GM12878 (cell line): ENCODE measurements around the gene YPEL2. TPM values are rescaled to one million over a fixed set of nuclear protein-coding genes. Genes with fewer than 3 reads are reported as not detected.

Source experiments
- ASH2L ChIP-seq: fragments of 300-600, 200-600 bp; sonication (generic); IDR thresholded peaks from 2 replicates; pipeline ENCODE4 v1.6.1; 2017; ENCODE audit warnings: low read depth, mild to moderate bottlenecking, borderline replicate concordance
- BACH1 ChIP-seq: fragments of 450-650 bp; IDR thresholded peaks from 2 replicates; pipeline ENCODE4 v1.6.1; 2017; ENCODE audit warnings: mild to moderate bottlenecking, borderline replicate concordance
- CBFB ChIP-seq: IDR thresholded peaks from 2 replicates; pipeline ENCODE4 v1.6.1; 2016; ENCODE audit warnings: antibody characterized with exemption, low read depth
- FOXK2 ChIP-seq: fragments of 450-650 bp; IDR thresholded peaks from 2 replicates; pipeline ENCODE4 v1.6.1; 2017; ENCODE audit warnings: mild to moderate bottlenecking, moderate library complexity
- HDAC2 ChIP-seq: fragments of 200-600 bp; sonication (generic); IDR thresholded peaks from 2 replicates; pipeline ENCODE4 v1.6.1; 2017
- KDM1A ChIP-seq: fragments of 200-600 bp; sonication (generic); IDR thresholded peaks from 2 replicates; pipeline ENCODE4 v1.6.1; 2016; ENCODE audit warnings: borderline replicate concordance
- MEF2A ChIP-seq: IDR thresholded peaks from 2 replicates; pipeline ENCODE4 v1.6.1; 2011; ENCODE audit warnings: low read depth, mild to moderate bottlenecking, low read length, moderate library complexity; ENCODE audit not compliant: insufficient read depth
- MTA2 ChIP-seq: fragments of 450-650 bp; IDR thresholded peaks from 2 replicates; pipeline ENCODE4 v1.6.1; 2016; ENCODE audit warnings: low read depth, mild to moderate bottlenecking, moderate library complexity
- NFYA ChIP-seq: IDR thresholded peaks from 2 replicates; pipeline ENCODE4 v1.6.1; 2011; ENCODE audit warnings: low read depth, mild to moderate bottlenecking, low read length, improper control_type of control experiment, borderline replicate concordance
- POU2F2 ChIP-seq: IDR thresholded peaks from 3 replicates; pipeline ENCODE4 v1.6.1; 2011; ENCODE audit warnings: low read depth, mild to moderate bottlenecking, low read length, borderline replicate concordance
- RB1 ChIP-seq: fragments of 450-650 bp; formaldehyde crosslinking; IDR thresholded peaks from 2 replicates; pipeline ENCODE4 v1.6.1; 2017; ENCODE audit warnings: mild to moderate bottlenecking, borderline replicate concordance
- SIN3A ChIP-seq: IDR thresholded peaks from 2 replicates; pipeline ENCODE4 v1.6.1; 2012; ENCODE audit warnings: low read depth, low read length, improper control_type of control experiment
- SMAD1 ChIP-seq: fragments of 450-650 bp; IDR thresholded peaks from 2 replicates; pipeline ENCODE4 v1.6.1; 2018; ENCODE audit warnings: mild to moderate bottlenecking, low read depth; ENCODE audit not compliant: partially characterized antibody
- SMC3 ChIP-seq: IDR thresholded peaks from 2 replicates; pipeline ENCODE4 v1.6.1; 2011; ENCODE audit warnings: low read length, improper control_type of control experiment, borderline replicate concordance
- SPI1 ChIP-seq: IDR thresholded peaks from 2 replicates; pipeline ENCODE4 v1.6.1; 2011; ENCODE audit warnings: low read depth, mild to moderate bottlenecking, low read length, moderate library complexity, borderline replicate concordance; ENCODE audit not compliant: insufficient read depth
- SREBF1 ChIP-seq: IDR thresholded peaks from 2 replicates; pipeline ENCODE4 v1.6.1; 2012; ENCODE audit warnings: mild to moderate bottlenecking, low read length
- TAF1 ChIP-seq: IDR thresholded peaks from 2 replicates; pipeline ENCODE4 v1.6.1; 2011; ENCODE audit warnings: mild to moderate bottlenecking, low read depth, low read length, borderline replicate concordance
- ZBED1 ChIP-seq: IDR thresholded peaks from 2 replicates; pipeline ENCODE4 v1.6.1; 2016; ENCODE audit warnings: borderline replicate concordance
- ZBTB11 ChIP-seq: fragments of 450-650 bp; formaldehyde crosslinking; IDR thresholded peaks from 2 replicates; pipeline ENCODE4 v1.5.0; 2022; ENCODE audit warnings: mild to moderate bottlenecking, missing genetic modification characterization
- ZBTB4 ChIP-seq: fragments of 450-650 bp; formaldehyde crosslinking; IDR thresholded peaks from 2 replicates; pipeline ENCODE4 v1.4.0; 2022; ENCODE audit warnings: mild to moderate bottlenecking, moderate library complexity
- ZNF622 ChIP-seq: fragments of 450-650 bp; IDR thresholded peaks from 2 replicates; pipeline ENCODE4 v1.6.1; 2017; ENCODE audit warnings: mild to moderate bottlenecking, inconsistent platforms
- polyA plus RNA-seq, 11 experiments: library from polyadenylated mRNA; depleted of rRNA in 4 of 11; unstranded in 6 of 11; stranded (reverse) in 5 of 11; fragments of >200 nt; fragmentation: Nextera tagmentation in 4 of 11; fragmentation: Illumina TruSeq in 1 of 11; extraction: Ambion mirVana in 4 of 11; extraction: Trizol in 1 of 11; gene quantifications; 1 replicate in 1 of 11; 2 replicates in 10 of 11; pipeline versions ENCODE4 v1.2.1 to v1.2.3, GENCODE V29; 2011 to 2016; ENCODE audit warnings: inconsistent platforms in 2 of 11, missing spikeins in 2 of 11, low read depth in 1 of 11
- total RNA-seq, 4 experiments: library from RNA; depleted of rRNA in 3 of 4; stranded (reverse); fragments of >200 nt in 3 of 4; fragmentation: Illumina TruSeq in 1 of 4; extraction: Trizol in 1 of 4; gene quantifications; 2 replicates each; pipeline versions ENCODE4 v1.2.1 to v1.2.3, GENCODE V29; 2013 to 2021
- TF ChIP-seq, protein P1 (sequence below): IDR thresholded peaks from 2 replicates; pipeline ENCODE4 v1.6.1; 2011; ENCODE audit warnings: low read depth, mild to moderate bottlenecking, low read length, moderate library complexity, borderline replicate concordance; ENCODE audit errors: extremely low read depth
- TF ChIP-seq, protein P2 (sequence below): IDR thresholded peaks from 2 replicates; pipeline ENCODE4 v1.6.1; 2012; ENCODE audit warnings: low read length, inconsistent platforms

Gene YPEL2
- total and polyA plus RNA-seq, 10 of the 15 experiments (the other 5 are each of a cell fraction or from before 2014, with no cell fraction given): 0.11 to 8.1 (median 0.48) TPM

- TF ChIP-seq, protein P1, sequence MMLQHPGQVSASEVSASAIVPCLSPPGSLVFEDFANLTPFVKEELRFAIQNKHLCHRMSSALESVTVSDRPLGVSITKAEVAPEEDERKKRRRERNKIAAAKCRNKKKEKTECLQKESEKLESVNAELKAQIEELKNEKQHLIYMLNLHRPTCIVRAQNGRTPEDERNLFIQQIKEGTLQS: peak; percentile 20; the same call in 1 of the 2 replicates
- TF ChIP-seq BACH1 (no peak), SIN3A (peak; percentile 70; the same call in 1 of the 2 replicates), MEF2A (no peak), MTA2 (no peak), ZBTB11 (CRISPR knock-in tag) (peak; percentile 58), RB1 (0 out of 2 replicates have a peak, but pooled peaks have one; percentile 13), SMAD1 (no peak), SMC3 (no peak), ZBED1 (no peak), KDM1A (no peak), TAF1 (peak; percentile 61), NFYA (no peak), CBFB (no peak), ZNF622 (no peak), POU2F2 (no peak), ASH2L (no peak), SPI1 (no peak), SREBF1 (no peak), FOXK2 (no peak), ZBTB4 (no peak), HDAC2 (no peak)
- TF ChIP-seq, protein P2, sequence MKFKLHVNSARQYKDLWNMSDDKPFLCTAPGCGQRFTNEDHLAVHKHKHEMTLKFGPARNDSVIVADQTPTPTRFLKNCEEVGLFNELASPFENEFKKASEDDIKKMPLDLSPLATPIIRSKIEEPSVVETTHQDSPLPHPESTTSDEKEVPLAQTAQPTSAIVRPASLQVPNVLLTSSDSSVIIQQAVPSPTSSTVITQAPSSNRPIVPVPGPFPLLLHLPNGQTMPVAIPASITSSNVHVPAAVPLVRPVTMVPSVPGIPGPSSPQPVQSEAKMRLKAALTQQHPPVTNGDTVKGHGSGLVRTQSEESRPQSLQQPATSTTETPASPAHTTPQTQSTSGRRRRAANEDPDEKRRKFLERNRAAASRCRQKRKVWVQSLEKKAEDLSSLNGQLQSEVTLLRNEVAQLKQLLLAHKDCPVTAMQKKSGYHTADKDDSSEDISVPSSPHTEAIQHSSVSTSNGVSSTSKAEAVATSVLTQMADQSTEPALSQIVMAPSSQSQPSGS: no peak
These were observed 684 bp downstream of the YPEL2 start (continued) for GRCh38 chr17:59331929-59332748.
